GM12875 (cell line): Measurements from ENCODE around the gene LGR4.

ENCODE experiments used
- H3K4me3 ChIP-seq: one replicate; pipeline ENCODE4 v1.5.1; 2011; ENCODE audit warnings: low read depth, low read length, control low read depth
- CTCF ChIP-seq: IDR thresholded peaks from 2 replicates; pipeline ENCODE4 v1.5.1; 2011; ENCODE audit warnings: low read depth, mild to moderate bottlenecking, control low read depth, inconsistent platforms, low read length, moderate library complexity, borderline replicate concordance; ENCODE audit not compliant: insufficient read depth

Gene LGR4

GRCh38 chr11:27465629-27466028 is 7.0 kb downstream of the LGR4 start:
- TF ChIP-seq CTCF: no peak

GRCh38 chr11:27464909-27465308 is 7.7 kb downstream of the LGR4 start:
- no peak for TF ChIP-seq CTCF
- no peak overlapping the region for H3K4me3 ChIP-seq

More at GRCh38 chr11:27465629-27466028, 7.0 kb downstream of the LGR4 start:
- H3K4me3 ChIP-seq: no peak overlapping the region

GRCh38 chr11:27464289-27464696 is 8.3 kb downstream of the LGR4 start:
- TF ChIP-seq CTCF: no peak
- no peak overlapping the region for H3K4me3 ChIP-seq

DNA sequence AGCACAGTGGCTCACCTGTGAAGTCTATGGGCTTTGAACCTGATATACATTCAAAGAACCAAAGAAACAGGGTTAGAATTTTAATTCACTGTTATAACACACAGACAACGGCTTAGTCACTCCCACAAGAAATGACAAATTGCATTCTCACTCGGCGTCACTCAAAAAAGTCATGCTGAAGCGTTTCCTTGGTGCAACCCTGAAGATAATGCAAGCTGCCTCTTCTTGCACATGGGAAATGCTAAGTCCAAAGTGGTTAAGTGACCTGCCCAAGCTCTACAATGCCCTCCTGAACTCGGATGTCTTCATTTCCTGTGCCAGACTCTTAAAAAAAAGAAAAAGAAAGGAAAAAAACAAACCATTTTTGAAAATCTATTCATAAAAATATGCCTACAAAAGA is 10.0 kb downstream of the LGR4 start:
- no peak for TF ChIP-seq CTCF
- no peak overlapping the region for H3K4me3 ChIP-seq

GRCh38 chr11:27460158-27460978 is 12.2 kb downstream of the LGR4 start:
- no peak for TF ChIP-seq CTCF
- no peak overlapping the region for H3K4me3 ChIP-seq

- TF ChIP-seq CTCF: no peak
These were observed 13.4 kb downstream of the LGR4 start for GRCh38 chr11:27459191-27459590.

DNA sequence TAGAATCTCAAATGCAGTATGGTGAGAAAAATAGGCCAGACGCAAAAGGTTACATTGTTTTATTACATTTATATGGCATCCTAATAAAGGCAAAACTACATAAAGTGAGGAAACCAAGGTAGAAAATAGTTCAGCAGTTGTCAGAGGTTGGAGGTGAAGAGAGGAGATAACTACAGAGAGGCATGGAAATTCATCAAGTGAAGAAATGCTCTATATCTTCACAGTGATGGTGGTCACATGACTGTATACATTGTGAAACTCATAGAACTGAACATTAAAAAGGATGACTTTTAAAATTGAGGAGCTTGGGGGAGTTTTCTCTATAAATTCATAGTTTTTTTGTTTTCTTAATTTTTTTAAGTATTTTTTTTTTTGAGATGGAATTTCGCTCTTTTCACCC is 14.4 kb downstream of the LGR4 start:
- no peak for TF ChIP-seq CTCF

More at GRCh38 chr11:27459191-27459590, 13.4 kb downstream of the LGR4 start:
- no peak overlapping the region for H3K4me3 ChIP-seq

More for the DNA sequence above, 14.4 kb downstream of the LGR4 start:
- no peak overlapping the region for H3K4me3 ChIP-seq
